ENCODE data around the gene HPGDS. TPM values are rescaled to one million over a fixed set of nuclear protein-coding genes. Genes with fewer than 3 reads are reported as not detected.

Gene HPGDS
- total RNA-seq, 1 donor from 2014 or later = not detected

DNA sequence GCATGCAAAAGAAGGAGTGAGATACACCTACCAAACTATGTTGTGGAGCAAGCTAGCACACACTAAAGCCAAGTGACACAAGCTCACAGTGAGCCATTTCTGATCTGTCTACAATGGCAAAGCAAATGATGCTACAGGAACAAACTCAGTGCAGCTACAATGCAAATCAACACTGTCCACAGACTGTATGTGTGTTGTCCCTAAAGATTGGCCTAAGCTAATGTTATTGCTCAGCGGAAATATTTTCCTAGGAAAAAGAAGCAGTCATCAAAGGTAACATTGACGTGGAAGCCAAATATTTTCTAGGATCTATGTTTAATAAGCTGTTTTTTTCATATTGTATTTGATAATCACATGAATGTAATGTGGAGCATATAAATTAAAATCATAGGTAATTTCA lies 34.7 kb upstream of the HPGDS start:
- no peaks in the 10 kb centered on the region for H3K4me1 Mint-ChIP-seq (ENCODE audit: low read depth)
- H3K4me3 Mint-ChIP-seq (ENCODE audit: low read depth) = no peak overlapping the region
- H3K27me3 Mint-ChIP-seq = no peaks in the 10 kb centered on the region
- TF ChIP-seq, protein P1, sequence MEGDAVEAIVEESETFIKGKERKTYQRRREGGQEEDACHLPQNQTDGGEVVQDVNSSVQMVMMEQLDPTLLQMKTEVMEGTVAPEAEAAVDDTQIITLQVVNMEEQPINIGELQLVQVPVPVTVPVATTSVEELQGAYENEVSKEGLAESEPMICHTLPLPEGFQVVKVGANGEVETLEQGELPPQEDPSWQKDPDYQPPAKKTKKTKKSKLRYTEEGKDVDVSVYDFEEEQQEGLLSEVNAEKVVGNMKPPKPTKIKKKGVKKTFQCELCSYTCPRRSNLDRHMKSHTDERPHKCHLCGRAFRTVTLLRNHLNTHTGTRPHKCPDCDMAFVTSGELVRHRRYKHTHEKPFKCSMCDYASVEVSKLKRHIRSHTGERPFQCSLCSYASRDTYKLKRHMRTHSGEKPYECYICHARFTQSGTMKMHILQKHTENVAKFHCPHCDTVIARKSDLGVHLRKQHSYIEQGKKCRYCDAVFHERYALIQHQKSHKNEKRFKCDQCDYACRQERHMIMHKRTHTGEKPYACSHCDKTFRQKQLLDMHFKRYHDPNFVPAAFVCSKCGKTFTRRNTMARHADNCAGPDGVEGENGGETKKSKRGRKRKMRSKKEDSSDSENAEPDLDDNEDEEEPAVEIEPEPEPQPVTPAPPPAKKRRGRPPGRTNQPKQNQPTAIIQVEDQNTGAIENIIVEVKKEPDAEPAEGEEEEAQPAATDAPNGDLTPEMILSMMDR (IDR thresholded peaks at IDR 0.05; ENCODE audit: unreplicated experiment) = no peak
- DNase-seq (ENCODE audit: low spot score, unreplicated experiment) = no peak
- H3K36me3 Mint-ChIP-seq (ENCODE audit: insufficient read depth) = no peaks in the 10 kb centered on the region
- no peaks in the 10 kb centered on the region for H3K9me3 Mint-ChIP-seq (ENCODE audit: low read depth)
- no peak overlapping the region for H3K27ac Mint-ChIP-seq

DNA sequence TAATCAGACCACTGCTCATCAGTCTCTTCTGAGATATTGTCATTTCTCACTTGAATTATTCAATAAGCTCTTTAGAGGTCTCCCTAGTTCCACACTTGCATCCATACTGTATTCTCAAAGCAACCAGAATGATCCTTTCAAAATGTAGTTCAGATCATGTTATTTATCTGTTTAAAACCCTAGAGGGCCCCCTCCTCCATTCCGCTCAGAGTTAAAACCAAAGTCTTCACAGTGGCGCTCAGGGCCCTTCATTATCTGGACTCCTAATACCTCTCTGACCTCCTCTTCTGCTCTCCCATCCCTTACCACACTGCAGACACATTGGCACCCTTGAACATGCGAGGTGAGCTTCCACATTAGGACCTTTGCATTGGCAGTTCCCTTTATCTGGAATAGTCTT lies 32.7 kb upstream of the HPGDS start:
- H3K27me3 Mint-ChIP-seq = no peaks in the 10 kb centered on the region
- H3K9me3 Mint-ChIP-seq (ENCODE audit: low read depth) = no peaks in the 10 kb centered on the region
- no peaks in the 10 kb centered on the region for H3K36me3 Mint-ChIP-seq (ENCODE audit: insufficient read depth)
- H3K27ac Mint-ChIP-seq = no peak overlapping the region
- H3K4me1 Mint-ChIP-seq (ENCODE audit: low read depth) = no peaks in the 10 kb centered on the region
- TF ChIP-seq, protein P1 (IDR thresholded peaks at IDR 0.05; ENCODE audit: unreplicated experiment) = no peak
- no peak for DNase-seq (ENCODE audit: low spot score, unreplicated experiment)
- H3K4me3 Mint-ChIP-seq (ENCODE audit: low read depth) = no peak overlapping the region

- no peak for DNase-seq (ENCODE audit: low spot score, unreplicated experiment)
- H3K27ac Mint-ChIP-seq = no peak overlapping the region
Measured at GRCh38 chr4:94373752-94374151, 31.1 kb upstream of the HPGDS start.

DNA sequence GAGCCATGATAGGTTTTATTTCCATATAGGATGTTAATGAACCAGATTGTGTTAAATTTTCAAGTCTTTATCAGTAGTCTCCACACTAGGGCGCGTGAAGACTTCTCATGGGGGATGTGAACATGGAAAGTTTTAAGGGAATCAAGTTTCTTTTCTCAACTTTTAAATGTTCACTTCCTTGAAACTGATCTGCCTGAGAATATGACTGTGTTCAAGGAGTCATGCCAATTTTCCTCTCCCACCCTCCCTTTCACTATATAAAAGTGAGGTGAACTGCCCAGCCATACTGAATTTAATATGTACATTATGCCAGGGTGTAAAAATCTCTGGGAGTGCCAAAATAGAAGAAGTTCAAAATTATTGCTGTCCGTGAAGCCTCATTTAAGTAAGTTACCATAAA lies 30.4 kb upstream of the HPGDS start:
- Mint-ChIP-seq H3K4me3 (ENCODE audit: low read depth) (no peak overlapping the region), H3K27ac (no peak overlapping the region), H3K4me1 (ENCODE audit: low read depth) (no peaks in the 10 kb centered on the region), H3K27me3 (no peaks in the 10 kb centered on the region), H3K36me3 (ENCODE audit: insufficient read depth) (no peaks in the 10 kb centered on the region), H3K9me3 (ENCODE audit: low read depth) (no peaks in the 10 kb centered on the region)
- no peak for DNase-seq (ENCODE audit: low spot score, unreplicated experiment)
- TF ChIP-seq, protein P1 (IDR thresholded peaks at IDR 0.05; ENCODE audit: unreplicated experiment) = no peak

More at GRCh38 chr4:94373752-94374151, 31.1 kb upstream of the HPGDS start:
- TF ChIP-seq, protein P1 (IDR thresholded peaks at IDR 0.05; ENCODE audit: unreplicated experiment) = no peak
- Mint-ChIP-seq H3K4me1 (ENCODE audit: low read depth) (no peaks in the 10 kb centered on the region), H3K36me3 (ENCODE audit: insufficient read depth) (no peaks in the 10 kb centered on the region), H3K27me3 (no peaks in the 10 kb centered on the region), H3K4me3 (ENCODE audit: low read depth) (no peak overlapping the region), H3K9me3 (ENCODE audit: low read depth) (no peaks in the 10 kb centered on the region)

DNA sequence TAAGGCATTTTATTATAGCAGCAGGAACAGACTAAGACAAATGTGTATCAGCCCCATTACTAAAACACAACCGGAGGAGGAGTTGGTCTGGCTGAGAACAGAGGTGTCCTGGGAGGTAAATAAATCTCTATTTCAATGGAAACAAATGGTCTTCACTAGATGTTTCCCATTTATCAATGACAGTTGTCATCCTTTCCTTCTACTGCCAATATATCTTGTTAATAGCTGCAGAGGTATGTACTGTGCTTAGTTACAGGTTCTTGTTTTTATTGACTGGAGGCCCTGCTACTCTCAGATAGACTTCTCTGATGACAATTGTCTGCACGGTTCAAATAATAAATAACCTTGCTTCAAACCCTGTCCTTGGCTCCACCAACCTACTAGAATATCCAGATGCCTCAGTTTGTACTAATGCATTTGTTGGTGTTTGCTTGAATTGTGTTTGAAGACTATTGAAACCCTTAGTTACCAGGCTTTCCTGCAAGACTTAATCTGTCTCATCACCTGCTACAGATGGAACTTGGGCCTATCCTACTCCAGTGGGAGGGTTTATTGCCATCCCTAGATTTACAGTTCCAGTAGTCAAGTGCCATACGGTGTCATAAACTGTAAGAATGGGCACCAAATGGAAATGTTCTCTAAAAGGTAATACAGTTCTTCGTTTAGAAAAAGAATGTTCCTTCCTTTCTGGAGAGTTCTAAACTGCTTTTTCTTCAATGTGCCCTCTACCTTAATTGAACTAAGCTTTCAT lies 29.8 kb upstream of the HPGDS start:
- Mint-ChIP-seq H3K27ac (no peak overlapping the region), H3K9me3 (ENCODE audit: low read depth) (no peaks in the 10 kb centered on the region), H3K4me3 (ENCODE audit: low read depth) (no peak overlapping the region), H3K27me3 (no peaks in the 10 kb centered on the region), H3K36me3 (ENCODE audit: insufficient read depth) (no peaks in the 10 kb centered on the region), H3K4me1 (ENCODE audit: low read depth) (no peaks in the 10 kb centered on the region)
- DNase-seq (ENCODE audit: low spot score, unreplicated experiment) = no peak
- TF ChIP-seq, protein P1 (IDR thresholded peaks at IDR 0.05; ENCODE audit: unreplicated experiment) = no peak
